GDM1 (cell line): Measurements from ENCODE around the gene GRIK4.

ENCODE experiments used
- DNase-seq: peaks from one replicate; lab custom pipeline; 2025; lab: John Stamatoyannopoulos, UW

GRIK4 gene

GRCh38 chr11:120710354-120711131 lies 199.0 kb downstream of the GRIK4 start:
- DNase-seq = no peak

DNA sequence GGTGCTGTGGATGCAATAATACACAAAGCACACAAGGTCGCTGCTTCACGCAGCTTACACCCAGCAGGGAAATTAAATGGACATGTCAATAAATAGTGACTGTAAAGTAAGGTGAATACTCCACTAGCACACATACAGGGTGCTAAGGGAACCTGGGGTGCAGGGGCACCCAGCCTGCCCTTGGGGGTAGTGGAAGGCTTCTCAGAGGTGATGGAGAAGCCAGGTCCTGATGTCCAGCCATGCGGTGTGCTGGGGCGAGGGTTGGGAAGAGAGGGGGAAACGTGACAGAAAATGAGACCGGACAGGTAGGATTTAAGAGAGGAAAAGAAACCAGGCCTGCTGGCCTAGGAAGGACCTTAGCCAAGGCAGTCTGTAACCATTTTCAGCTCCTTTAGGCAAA lies 200.5 kb downstream of the GRIK4 start:
- no peak for DNase-seq

DNA sequence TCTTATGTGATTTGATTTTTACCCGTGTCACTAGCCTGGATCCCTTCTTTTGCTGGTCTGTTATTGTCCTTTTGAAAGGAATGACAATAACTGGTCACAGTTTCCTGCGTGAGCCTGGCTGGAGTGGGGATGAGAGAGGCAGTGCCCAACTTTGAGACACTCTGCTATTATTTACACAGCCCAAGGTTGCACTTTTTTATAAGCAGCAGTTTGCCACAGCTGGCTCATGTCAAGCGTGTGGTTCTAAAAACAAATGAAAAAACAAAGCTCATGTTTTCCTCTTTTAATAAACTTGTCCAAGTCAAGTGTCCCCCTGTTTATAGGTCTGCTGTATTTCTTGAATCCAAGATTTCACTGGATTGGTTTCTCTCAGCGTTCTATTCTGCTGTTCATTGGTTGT lies 201.3 kb downstream of the GRIK4 start:
- no peak for DNase-seq

DNA sequence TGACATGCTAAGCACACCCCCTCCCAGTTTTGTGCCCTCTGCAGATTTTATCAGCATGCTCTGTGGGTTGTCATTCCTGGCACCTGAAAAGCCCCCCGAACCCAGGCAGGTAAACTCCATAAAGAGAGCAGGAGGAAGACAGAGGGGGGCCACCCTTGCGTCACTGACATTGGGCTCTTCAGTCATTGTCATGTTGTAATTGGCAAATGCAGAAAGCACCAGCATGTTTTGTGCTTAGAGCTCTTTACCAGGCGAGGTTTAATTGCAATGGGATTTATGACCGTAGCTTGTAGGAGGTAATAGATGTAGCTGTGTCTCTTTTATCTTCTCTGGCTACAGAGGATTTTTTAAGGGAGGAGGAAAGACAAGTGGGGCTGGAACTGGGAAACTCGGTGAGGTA lies 201.7 kb downstream of the GRIK4 start:
- no peak for DNase-seq

DNA sequence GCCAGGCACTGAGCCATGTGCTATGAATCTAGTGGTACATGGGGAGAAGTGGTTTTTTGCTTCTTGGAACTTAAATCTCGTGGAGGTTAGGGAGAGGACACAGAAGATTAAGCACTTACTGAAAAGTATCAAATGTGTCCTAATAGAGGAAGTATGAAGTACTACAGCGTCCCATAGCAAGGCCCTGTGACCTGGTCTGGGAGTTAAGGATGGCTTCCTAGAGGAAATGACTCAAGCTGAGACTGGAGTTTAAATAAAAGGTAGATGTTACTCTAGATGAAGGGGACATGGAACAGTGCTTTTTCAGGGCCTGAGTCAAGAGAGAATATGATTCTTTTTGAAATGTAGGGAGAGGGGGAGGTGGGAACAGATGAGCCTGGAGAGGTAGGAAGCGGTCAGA lies 202.9 kb downstream of the GRIK4 start:
- DNase-seq = no peak

- no peak for DNase-seq
These were observed 203.7 kb downstream of the GRIK4 start for GRCh38 chr11:120715239-120715638.

DNA sequence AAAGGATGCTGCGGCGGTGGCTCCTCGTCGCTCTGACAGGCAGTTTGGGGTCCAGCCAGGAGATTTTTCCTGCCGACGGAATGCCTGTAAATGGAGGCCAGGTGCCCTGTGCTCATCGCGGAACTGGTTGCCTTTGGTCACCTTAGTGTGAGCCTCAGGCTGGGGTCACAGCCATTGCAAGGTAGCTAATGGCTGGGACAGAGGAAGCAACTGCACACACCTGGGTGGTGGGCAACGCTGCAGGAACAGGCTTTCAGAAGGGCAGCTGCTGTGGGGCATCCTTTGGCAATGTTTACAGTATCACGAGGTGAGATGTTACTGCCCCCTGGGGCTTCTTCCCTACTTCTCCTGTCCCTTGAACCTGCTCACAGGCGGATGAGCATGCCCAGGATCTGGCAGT lies 205.5 kb downstream of the GRIK4 start:
- no peak for DNase-seq

GRCh38 chr11:120717623-120718022 lies 206.1 kb downstream of the GRIK4 start:
- no peak for DNase-seq

GRCh38 chr11:120718171-120718570 lies 206.6 kb downstream of the GRIK4 start:
- no peak for DNase-seq

GRCh38 chr11:120719348-120719747 lies 207.8 kb downstream of the GRIK4 start:
- DNase-seq = no peak

GRCh38 chr11:120720760-120721159 lies 209.2 kb downstream of the GRIK4 start:
- no peak for DNase-seq

DNA sequence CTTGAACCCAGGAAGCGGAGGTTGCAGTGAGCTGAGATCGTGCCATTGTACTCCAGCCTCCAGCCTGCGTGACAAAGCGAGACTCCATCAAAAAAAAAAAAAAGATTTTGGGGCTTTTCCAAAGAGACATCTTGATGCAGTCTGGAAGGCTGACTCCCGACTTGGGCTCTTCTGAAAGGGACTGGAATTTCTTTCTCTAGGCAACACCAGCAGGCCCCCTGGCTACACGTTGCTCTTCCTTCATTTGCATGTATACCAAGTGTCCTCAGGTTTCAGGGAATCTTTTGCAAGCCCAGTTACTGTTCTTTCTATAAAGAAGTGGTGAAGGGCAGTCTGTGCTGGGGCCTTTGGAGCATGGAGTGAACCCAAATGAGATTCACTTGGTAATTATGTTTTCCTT lies 211.0 kb downstream of the GRIK4 start:
- DNase-seq = no peak

DNA sequence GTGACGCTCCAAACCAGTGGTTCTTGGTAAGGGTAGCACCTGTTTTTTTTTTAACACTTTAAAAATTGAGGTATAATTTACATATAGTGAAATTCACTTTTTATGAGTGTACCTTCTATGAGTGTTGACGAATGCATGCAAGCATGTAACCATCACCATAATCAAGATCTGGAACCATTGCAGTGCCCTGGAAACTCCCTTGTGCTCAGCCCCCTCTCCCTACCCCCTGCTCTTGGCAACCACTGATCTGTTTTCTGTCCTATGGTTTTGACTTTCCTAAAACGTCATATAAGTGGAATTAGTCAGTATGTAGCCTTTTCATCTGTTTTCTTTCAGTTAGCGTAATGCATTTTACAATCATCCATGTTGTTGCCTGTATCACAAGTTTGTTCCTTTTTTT lies 212.2 kb downstream of the GRIK4 start:
- DNase-seq = no peak

DNA sequence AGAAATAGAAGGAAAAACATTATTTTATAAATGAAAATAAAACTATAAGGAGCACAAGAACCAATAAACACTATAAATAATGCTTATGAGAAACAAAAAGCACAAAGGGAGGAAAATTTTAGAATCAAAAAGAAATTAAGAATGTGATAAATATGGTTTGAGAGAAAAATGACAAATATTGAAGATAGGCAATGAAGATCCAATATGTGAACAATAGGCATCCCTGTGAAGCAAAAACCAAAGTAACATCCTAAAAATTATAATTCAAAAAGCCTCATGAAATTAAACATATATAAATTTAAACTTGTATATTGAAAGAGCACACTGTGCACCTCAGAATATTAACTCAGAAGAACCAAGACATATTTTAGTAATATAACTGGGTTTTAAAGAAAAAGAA lies 216.2 kb downstream of the GRIK4 start:
- DNase-seq = no peak

DNA sequence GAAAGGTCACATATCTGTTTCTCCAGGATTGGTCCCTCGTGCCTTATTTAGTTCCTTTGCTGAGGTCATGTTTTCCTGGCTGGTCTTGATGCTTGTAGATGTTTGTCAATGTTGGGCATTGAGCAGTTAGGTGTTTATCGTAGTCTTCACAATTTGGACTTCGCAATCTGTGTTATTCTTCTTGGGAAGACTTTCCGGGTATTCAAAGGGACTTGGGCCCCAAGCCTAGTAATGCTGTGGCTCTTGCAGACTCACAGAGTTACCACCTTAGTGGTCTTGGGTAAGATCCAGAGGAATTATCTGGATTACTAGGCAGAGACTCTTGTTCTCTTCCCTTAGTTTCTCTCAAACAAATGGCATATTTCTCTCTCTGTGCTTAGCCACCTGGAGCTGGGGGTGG lies 223.5 kb downstream of the GRIK4 start:
- no peak for DNase-seq

DNA sequence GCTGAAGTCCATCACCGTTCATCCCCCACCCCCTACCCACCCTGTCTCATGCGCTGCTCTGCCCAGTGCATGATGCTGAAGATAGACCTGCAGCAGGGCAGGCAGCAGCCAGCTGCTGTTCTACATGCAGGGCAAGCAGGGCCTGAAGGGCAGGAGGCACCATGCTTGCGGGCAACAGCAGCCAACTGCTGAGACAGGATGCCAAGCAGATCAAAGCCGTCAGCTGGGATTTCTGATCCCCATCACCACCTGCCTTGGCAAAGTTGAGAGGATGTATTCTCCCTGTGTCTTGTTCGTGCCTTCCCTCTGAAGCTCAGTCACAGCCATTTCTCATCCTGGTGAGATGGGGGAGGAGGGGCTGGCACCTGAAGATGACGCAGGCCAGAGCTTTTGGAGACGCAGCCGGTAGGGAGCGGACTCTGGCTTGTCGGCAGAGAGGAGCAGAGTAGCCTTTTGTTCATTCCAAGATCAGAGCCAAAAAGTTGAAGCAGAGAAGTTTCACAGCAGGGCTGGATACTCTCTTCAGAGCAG lies 227.0 kb downstream of the GRIK4 start:
- no peak for DNase-seq

DNA sequence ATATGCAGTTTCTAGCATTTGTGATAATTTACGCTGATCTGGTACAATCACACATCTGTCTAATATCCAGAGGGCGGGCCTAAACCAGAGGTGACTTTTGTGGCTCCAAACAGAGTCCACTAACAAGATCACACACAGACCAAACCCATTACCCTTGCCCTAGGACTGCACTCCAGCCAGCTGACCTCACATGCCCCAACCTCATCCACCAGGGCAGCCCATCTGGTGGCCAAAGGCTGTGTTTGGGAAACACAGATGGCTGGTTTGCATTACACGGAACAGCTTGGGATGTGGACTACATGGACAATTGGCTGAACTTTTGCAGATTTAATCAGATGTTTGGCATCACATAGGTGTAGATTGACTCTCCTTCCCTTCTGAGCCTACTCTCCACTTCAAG lies 228.2 kb downstream of the GRIK4 start:
- DNase-seq = no peak

DNA sequence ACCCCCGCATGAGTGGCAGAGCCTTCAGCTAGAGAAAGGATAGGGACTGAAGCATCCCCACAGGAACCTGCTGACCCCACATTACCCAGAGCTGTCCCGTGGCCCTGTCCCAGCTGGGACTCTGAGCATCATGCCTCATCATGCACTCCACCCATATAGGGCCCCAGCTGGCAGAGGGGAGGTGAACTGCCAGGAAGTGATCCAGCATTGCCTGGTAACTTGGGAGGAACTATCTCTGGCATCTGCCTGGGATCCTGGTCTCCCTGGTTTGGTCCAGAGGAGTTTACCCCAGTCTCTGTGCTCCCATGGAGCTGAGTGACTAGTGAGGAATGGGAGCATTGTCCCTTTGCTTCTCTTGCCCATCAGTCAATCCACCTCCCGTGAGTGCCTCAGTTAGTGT lies 228.8 kb downstream of the GRIK4 start:
- DNase-seq = no peak

- no peak for DNase-seq
These were observed 232.8 kb downstream of the GRIK4 start for GRCh38 chr11:120744016-120744994.

- DNase-seq = no peak
These were observed 234.8 kb downstream of the GRIK4 start for GRCh38 chr11:120746376-120746775.

DNA sequence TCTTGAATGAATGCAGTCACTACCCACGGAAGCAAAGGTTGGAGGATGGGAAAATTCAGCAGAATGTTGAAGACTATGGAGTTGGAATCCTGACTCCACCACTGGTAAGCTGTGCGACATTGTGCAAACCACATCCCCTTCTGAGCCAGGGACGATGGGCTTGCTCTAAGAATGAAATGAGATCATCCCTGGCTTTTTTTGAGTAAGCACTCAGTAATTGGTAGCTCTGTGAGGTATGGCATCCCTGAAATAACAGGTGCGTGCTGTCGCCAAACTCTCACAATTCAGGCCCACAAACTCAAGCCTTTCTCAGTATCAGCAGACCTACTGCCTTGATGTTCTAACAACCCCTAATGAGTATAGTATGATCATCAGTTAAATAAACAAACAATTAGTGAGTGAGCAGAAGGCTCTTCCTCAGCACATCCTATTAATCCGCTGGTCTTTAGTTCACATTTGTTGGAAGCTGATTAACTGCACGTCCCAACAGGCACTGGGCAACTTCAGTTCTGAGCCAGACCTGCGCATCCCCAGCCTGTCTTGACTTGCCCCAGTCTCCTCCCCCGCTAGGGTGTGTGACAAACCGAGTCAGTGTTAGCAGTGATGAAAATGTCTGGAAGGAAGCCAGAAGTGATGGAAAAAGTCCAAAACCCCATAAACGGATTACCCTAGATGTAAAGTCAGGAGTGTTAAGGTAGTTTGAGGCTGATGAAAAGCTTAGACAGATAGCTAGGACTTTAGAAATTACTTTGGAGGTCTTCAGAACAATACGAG lies 235.5 kb downstream of the GRIK4 start:
- no peak for DNase-seq
